ENCODE results near the gene PALM.

The PALM gene

GRCh38 chr19:723247-723646 is 14.5 kb downstream of the PALM start:
- TF ChIP-seq POU6F1 (CRISPR knock-in tag; IDR thresholded peaks at IDR 0.05; ENCODE audit: borderline replicate concordance, low read depth): no peak
- TF ChIP-seq PPARA (CRISPR knock-in tag; IDR thresholded peaks at IDR 0.05; ENCODE audit: borderline replicate concordance): no peak
- no peak for TF ChIP-seq ISL1 (CRISPR knock-in tag; IDR thresholded peaks at IDR 0.05)
- no peak for TF ChIP-seq OSR1 (CRISPR knock-in tag; IDR thresholded peaks at IDR 0.05)
- no peak for TF ChIP-seq PATZ1 (CRISPR knock-in tag; IDR thresholded peaks at IDR 0.05; ENCODE audit: borderline replicate concordance)
- no peak for TF ChIP-seq RARB (CRISPR knock-in tag; IDR thresholded peaks at IDR 0.05)
- no peak for TF ChIP-seq ESRRG (CRISPR knock-in tag; IDR thresholded peaks at IDR 0.05)
- TF ChIP-seq CSRNP3 (CRISPR knock-in tag; IDR thresholded peaks at IDR 0.05): no peak
- no peak for TF ChIP-seq TSHZ2 (CRISPR knock-in tag; IDR thresholded peaks at IDR 0.05)
- TF ChIP-seq ARNTL (CRISPR knock-in tag; IDR thresholded peaks at IDR 0.05; ENCODE audit: borderline replicate concordance, low read depth): no peak
- no peak for TF ChIP-seq CSDC2 (CRISPR knock-in tag; IDR thresholded peaks at IDR 0.05)
- no peak for TF ChIP-seq ZNF70 (CRISPR knock-in tag; IDR thresholded peaks at IDR 0.05)
- TF ChIP-seq ZFP30 (CRISPR knock-in tag; IDR thresholded peaks at IDR 0.05): no peak
- TF ChIP-seq TOX (CRISPR knock-in tag; IDR thresholded peaks at IDR 0.05; ENCODE audit: borderline replicate concordance): no peak
- no peak for TF ChIP-seq GLIS3 (CRISPR knock-in tag; IDR thresholded peaks at IDR 0.05)
- ATAC-seq: no peak

- ATAC-seq: no peak
- TF ChIP-seq OSR1 (CRISPR knock-in tag; IDR thresholded peaks at IDR 0.05) (no peak), ZFP3 (CRISPR knock-in tag; IDR thresholded peaks at IDR 0.05) (no peak), BACH2 (CRISPR knock-in tag; IDR thresholded peaks at IDR 0.05; ENCODE audit: borderline replicate concordance) (no peak), ZFP30 (CRISPR knock-in tag; IDR thresholded peaks at IDR 0.05) (no peak), ZNF8 (CRISPR knock-in tag; IDR thresholded peaks at IDR 0.05) (no peak), ZC3H10 (CRISPR knock-in tag; IDR thresholded peaks at IDR 0.05) (no peak), CREB5 (CRISPR knock-in tag; IDR thresholded peaks at IDR 0.05; ENCODE audit: low read depth) (no peak), ZNF565 (CRISPR knock-in tag; conservative IDR thresholded peaks at IDR 0.05; ENCODE audit: low read depth) (no peak), ISL1 (CRISPR knock-in tag; IDR thresholded peaks at IDR 0.05) (no peak), CSRNP3 (CRISPR knock-in tag; IDR thresholded peaks at IDR 0.05) (no peak), TSHZ2 (CRISPR knock-in tag; IDR thresholded peaks at IDR 0.05) (no peak), TOX (CRISPR knock-in tag; IDR thresholded peaks at IDR 0.05; ENCODE audit: borderline replicate concordance) (no peak), POU6F1 (CRISPR knock-in tag; IDR thresholded peaks at IDR 0.05; ENCODE audit: borderline replicate concordance, low read depth) (no peak), GLIS3 (CRISPR knock-in tag; IDR thresholded peaks at IDR 0.05) (no peak)
Observed at GRCh38 chr19:723714-724113, 15.0 kb downstream of the PALM start.

Data from SK-N-SH treated with all-trans-retinoic acid at 6 μM for 48 hours (cell line).